ENCODE data around the gene PYDC2.

Gene PYDC2

GRCh38 chr3:191493336-191493735 lies 32.4 kb downstream of the PYDC2 start:
- H3K4me3 Mint-ChIP-seq, result no peak overlapping the region
- no peaks in the 10 kb centered on the region for H3K36me3 Mint-ChIP-seq (ENCODE audit: low read depth)
- TF ChIP-seq, protein P1, sequence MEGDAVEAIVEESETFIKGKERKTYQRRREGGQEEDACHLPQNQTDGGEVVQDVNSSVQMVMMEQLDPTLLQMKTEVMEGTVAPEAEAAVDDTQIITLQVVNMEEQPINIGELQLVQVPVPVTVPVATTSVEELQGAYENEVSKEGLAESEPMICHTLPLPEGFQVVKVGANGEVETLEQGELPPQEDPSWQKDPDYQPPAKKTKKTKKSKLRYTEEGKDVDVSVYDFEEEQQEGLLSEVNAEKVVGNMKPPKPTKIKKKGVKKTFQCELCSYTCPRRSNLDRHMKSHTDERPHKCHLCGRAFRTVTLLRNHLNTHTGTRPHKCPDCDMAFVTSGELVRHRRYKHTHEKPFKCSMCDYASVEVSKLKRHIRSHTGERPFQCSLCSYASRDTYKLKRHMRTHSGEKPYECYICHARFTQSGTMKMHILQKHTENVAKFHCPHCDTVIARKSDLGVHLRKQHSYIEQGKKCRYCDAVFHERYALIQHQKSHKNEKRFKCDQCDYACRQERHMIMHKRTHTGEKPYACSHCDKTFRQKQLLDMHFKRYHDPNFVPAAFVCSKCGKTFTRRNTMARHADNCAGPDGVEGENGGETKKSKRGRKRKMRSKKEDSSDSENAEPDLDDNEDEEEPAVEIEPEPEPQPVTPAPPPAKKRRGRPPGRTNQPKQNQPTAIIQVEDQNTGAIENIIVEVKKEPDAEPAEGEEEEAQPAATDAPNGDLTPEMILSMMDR (IDR thresholded peaks at IDR 0.05; ENCODE audit: unreplicated experiment in 3 of 3), result no peak
- no peak overlapping the region for H3K27ac Mint-ChIP-seq
- H3K9me3 Mint-ChIP-seq, result no peaks in the 10 kb centered on the region
- no peaks in the 10 kb centered on the region for H3K4me1 Mint-ChIP-seq
- H3K27me3 Mint-ChIP-seq (ENCODE audit: low read depth), result no peaks in the 10 kb centered on the region

DNA sequence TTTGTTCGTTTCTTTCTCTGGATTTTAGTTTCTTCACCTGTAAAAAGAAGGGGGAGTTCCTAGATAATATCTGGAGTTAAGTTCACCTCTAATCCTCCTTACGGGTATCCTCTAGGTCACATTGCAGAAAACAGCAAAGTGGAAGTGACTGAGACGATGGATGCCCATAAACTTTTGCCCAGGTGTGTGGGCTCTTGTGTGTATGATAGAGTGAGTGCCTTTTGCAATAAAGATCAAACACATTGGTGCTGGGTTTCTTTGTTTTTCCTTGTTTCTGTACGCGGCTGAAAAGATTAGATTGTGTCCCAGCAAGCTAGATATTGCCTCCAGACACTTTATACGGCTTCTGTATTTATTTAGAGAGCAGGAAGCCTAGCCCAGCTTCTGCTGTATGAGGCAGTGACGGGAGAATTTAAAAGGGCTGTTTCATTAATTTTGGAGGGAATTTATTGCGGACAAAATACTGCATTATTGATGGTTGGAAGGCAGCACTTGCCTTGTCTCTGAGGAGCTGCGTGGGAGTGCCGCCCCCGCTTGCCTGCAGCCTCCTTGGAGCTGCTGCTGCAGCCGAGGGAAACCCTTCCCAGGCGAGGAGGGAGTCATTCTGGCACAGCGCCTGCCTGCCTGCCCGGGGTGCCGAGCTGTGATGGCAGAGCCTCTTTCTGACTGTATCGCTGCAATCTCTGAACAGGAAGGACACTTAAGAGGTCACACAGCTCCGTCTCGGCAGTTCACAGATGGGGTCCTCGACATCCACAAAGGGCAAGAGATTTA lies 38.5 kb downstream of the PYDC2 start:
- H3K36me3 Mint-ChIP-seq (ENCODE audit: low read depth), result no peaks in the 10 kb centered on the region
- H3K9me3 Mint-ChIP-seq, result no peaks in the 10 kb centered on the region
- TF ChIP-seq, protein P1 (IDR thresholded peaks at IDR 0.05; ENCODE audit: unreplicated experiment in 3 of 3), result no peak
- peak overlapping the region; percentile 7 to 37 (median 35) for H3K4me3 Mint-ChIP-seq
- H3K4me1 Mint-ChIP-seq, result peaks cover 12% of the 10 kb centered on the region
- peak overlapping the region in 2 of 3 experiments; percentile 37 to 38 for H3K27ac Mint-ChIP-seq
- no peaks in the 10 kb centered on the region for H3K27me3 Mint-ChIP-seq (ENCODE audit: low read depth)

- TF ChIP-seq, protein P1 (IDR thresholded peaks at IDR 0.05; ENCODE audit: unreplicated experiment in 3 of 3), result no peak
- H3K27ac Mint-ChIP-seq, result no peak overlapping the region
- no peaks in the 10 kb centered on the region for H3K27me3 Mint-ChIP-seq (ENCODE audit: low read depth)
- no peaks in the 10 kb centered on the region for H3K36me3 Mint-ChIP-seq (ENCODE audit: low read depth)
- H3K9me3 Mint-ChIP-seq, result no peaks in the 10 kb centered on the region
- no peak overlapping the region for H3K4me3 Mint-ChIP-seq
- peaks cover 12% of the 10 kb centered on the region for H3K4me1 Mint-ChIP-seq
Observed at GRCh38 chr3:191500892-191501291, 39.9 kb downstream of the PYDC2 start.

- H3K4me3 Mint-ChIP-seq, result no peak overlapping the region
Observed at GRCh38 chr3:191502583-191502982, 41.6 kb downstream of the PYDC2 start.

GRCh38 chr3:191509078-191509477 lies 48.1 kb downstream of the PYDC2 start:
- H3K36me3 Mint-ChIP-seq (ENCODE audit: low read depth), result no peaks in the 10 kb centered on the region
- H3K27ac Mint-ChIP-seq, result no peak overlapping the region
- H3K4me1 Mint-ChIP-seq, result no peaks in the 10 kb centered on the region
- no peak overlapping the region for H3K4me3 Mint-ChIP-seq
- TF ChIP-seq, protein P1 (IDR thresholded peaks at IDR 0.05; ENCODE audit: unreplicated experiment in 3 of 3), result no peak
- no peaks in the 10 kb centered on the region for H3K27me3 Mint-ChIP-seq (ENCODE audit: low read depth)
- H3K9me3 Mint-ChIP-seq, result no peaks in the 10 kb centered on the region

More at GRCh38 chr3:191502583-191502982, 41.6 kb downstream of the PYDC2 start:
- no peaks in the 10 kb centered on the region for H3K36me3 Mint-ChIP-seq (ENCODE audit: low read depth)
- H3K9me3 Mint-ChIP-seq, result no peaks in the 10 kb centered on the region
- peaks cover 12% of the 10 kb centered on the region for H3K4me1 Mint-ChIP-seq
- TF ChIP-seq, protein P1 (IDR thresholded peaks at IDR 0.05; ENCODE audit: unreplicated experiment in 3 of 3), result peak; percentile 39 to 56 (median 42)
- no peak overlapping the region for H3K27ac Mint-ChIP-seq
- H3K27me3 Mint-ChIP-seq (ENCODE audit: low read depth), result no peaks in the 10 kb centered on the region
